K562 (cell line): ENCODE measurements around the gene NKAIN4. TPM values are rescaled to one million over a fixed set of nuclear protein-coding genes. Genes with fewer than 3 reads are reported as not detected.

ENCODE experiments used
- BDP1 ChIP-seq: IDR thresholded peaks from 3 replicates; pipeline ENCODE4 v1.6.1; 2011; ENCODE audit not compliant: insufficient read length, insufficient read depth
- CBFB ChIP-seq: sonication (generic); formaldehyde crosslinking; IDR thresholded peaks from 2 replicates; pipeline ENCODE4 v1.4.0; 2020; ENCODE audit warnings: mild to moderate bottlenecking, missing genetic modification reagents
- GABPA ChIP-seq: fragments of 200-800 bp; sonication (Bioruptor generic); conservative IDR thresholded peaks from 2 replicates; pipeline ENCODE4 v1.6.1; 2016; ENCODE audit warnings: low read depth, missing genetic modification characterization, missing compliant biosample characterization
- HDAC6 ChIP-seq: IDR thresholded peaks from 2 replicates; pipeline ENCODE4 v1.6.1; 2012; ENCODE audit warnings: low read depth, mild to moderate bottlenecking, control low read depth, inconsistent platforms, low read length, moderate library complexity
- MIER1 ChIP-seq: fragments of 450-650 bp; IDR thresholded peaks from 2 replicates; pipeline ENCODE4 v1.6.1; 2016; ENCODE audit warnings: antibody characterized with exemption, mild to moderate bottlenecking, low read depth
- PHF8 ChIP-seq: fragments of 200-600 bp; sonication (generic); IDR thresholded peaks from 2 replicates; pipeline ENCODE4 v1.6.1; 2012; ENCODE audit warnings: mixed run types, mild to moderate bottlenecking, inconsistent platforms, low read length, moderate library complexity, borderline replicate concordance
- PTRF ChIP-seq: fragments of 450-650 bp; IDR thresholded peaks from 2 replicates; pipeline ENCODE4 v1.6.1; 2016; ENCODE audit warnings: mild to moderate bottlenecking, missing genetic modification characterization, missing compliant biosample characterization
- RAD51 ChIP-seq: fragments of 450-650 bp; IDR thresholded peaks from 2 replicates; pipeline ENCODE4 v1.7.1; 2016; ENCODE audit warnings: low read depth, mild to moderate bottlenecking, borderline replicate concordance
- ZBTB17 ChIP-seq: fragments of 450-650 bp; formaldehyde crosslinking; IDR thresholded peaks from 2 replicates; pipeline ENCODE4 v1.4.0; 2020; ENCODE audit warnings: mild to moderate bottlenecking
- polyA plus RNA-seq, 8 experiments: library from polyadenylated mRNA; depleted of rRNA in 4 of 8; stranded (reverse) in 5 of 8; unstranded in 3 of 8; fragments of >200 nt; fragmentation: Nextera tagmentation in 2 of 8; fragmentation: Illumina TruSeq in 1 of 8; extraction: Ambion mirVana in 2 of 8; extraction: Trizol in 1 of 8; gene quantifications; 2 replicates each; pipeline versions ENCODE4 v1.2.1 to v1.2.3, GENCODE V29; 2011 to 2014; ENCODE audit warnings: inconsistent platforms in 1 of 8, missing spikeins in 1 of 8
- total RNA-seq, 7 experiments: library from RNA; depleted of rRNA in 6 of 7; stranded (reverse); fragments of >200 nt in 6 of 7; fragmentation: Illumina TruSeq in 2 of 7; extraction: Trizol in 2 of 7; gene quantifications; 2 replicates each; pipeline versions ENCODE4 v1.2.1 to v1.2.3, GENCODE V29; 2011 to 2021; ENCODE audit warnings: low replicate concordance in 1 of 7
- TF ChIP-seq, protein P1 (sequence below): fragments of 250-450 bp; sonication (Bioruptor Pico); IDR thresholded peaks from 2 replicates; pipeline ENCODE4 v1.4.0; 2020; ENCODE audit warnings: mild to moderate bottlenecking
- TF ChIP-seq, protein P2 (sequence below): sonication (generic); formaldehyde crosslinking; IDR thresholded peaks from 2 replicates; pipeline ENCODE4 v1.8.1; 2023; ENCODE audit warnings: mild to moderate bottlenecking, missing genetic modification reagents, moderate library complexity
- TF ChIP-seq, protein P3 (sequence below): IDR thresholded peaks from 2 replicates; pipeline ENCODE4 v1.6.1; 2012; ENCODE audit warnings: low read depth, low read length, improper control_type of control experiment, borderline replicate concordance
- TF ChIP-seq, protein P4 (sequence below): fragments of 250-450 bp; sonication (Bioruptor Pico); IDR thresholded peaks from 2 replicates; pipeline ENCODE4 v1.5.0; 2022; ENCODE audit warnings: mild to moderate bottlenecking

Gene NKAIN4
- total and polyA plus RNA-seq, 9 of the 15 experiments (the other 6 are each of a cell fraction or from before 2014, with no cell fraction given) = not detected

DNA sequence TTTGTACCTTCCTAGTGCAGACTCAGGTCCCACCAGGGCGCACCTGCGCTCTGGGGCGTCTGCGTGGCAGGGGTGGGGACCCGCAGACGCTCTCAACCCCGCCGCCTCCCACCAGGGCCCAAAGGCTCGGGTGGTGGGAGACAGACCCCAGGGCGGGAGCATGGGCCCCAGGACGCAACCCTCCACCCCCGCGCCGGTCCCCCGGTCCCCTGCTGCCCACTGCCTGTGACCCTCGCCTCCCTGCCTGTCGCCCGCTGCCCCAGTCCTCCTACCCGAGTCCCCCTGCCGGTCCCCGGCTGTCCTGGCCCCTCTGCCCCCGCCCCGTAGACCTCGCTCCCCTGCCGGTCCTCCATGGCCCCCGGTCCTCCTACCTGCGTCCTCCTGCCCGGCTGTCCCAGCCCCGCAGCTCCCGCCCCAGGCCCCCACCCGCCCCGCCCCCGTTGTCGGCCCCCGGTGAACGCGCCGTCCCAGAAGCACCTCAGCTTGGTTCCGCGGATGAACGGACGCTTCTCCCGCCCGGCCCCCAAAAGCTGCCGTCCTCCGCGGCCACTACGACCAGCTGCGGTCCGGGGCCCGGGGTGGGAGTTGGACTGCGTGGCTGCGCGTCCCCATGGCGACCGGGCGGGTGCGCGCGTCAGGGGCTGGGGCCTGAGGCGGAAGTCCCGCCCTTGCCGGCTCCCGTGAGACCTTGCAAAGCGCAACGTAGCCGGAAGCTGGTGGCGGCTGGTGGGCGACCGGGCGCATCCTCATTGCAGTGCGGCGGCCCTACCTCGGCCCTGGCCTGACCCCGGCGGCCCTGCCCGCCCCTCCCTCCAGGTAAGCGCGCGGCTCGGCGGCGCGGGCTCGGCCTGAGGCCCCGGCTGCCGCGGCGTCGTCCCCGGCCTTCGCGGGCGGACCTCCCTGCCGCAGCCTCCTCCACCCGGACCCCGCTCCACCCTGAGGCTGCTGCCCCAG is 18.1 kb upstream of the NKAIN4 start, which contains the start of gene ARFGAP1 (continued):
- TF ChIP-seq PHF8 (peak; percentile 85; the same call in 1 of the 2 replicates), ZBTB17 (CRISPR knock-in tag) (no peak), GABPA (tag) (peak; percentile 96), PTRF (tag) (no peak), CBFB (CRISPR knock-in tag) (no peak), BDP1 (no peak), HDAC6 (no peak), RAD51 (no peak), MIER1 (no peak)
- TF ChIP-seq, protein P1, sequence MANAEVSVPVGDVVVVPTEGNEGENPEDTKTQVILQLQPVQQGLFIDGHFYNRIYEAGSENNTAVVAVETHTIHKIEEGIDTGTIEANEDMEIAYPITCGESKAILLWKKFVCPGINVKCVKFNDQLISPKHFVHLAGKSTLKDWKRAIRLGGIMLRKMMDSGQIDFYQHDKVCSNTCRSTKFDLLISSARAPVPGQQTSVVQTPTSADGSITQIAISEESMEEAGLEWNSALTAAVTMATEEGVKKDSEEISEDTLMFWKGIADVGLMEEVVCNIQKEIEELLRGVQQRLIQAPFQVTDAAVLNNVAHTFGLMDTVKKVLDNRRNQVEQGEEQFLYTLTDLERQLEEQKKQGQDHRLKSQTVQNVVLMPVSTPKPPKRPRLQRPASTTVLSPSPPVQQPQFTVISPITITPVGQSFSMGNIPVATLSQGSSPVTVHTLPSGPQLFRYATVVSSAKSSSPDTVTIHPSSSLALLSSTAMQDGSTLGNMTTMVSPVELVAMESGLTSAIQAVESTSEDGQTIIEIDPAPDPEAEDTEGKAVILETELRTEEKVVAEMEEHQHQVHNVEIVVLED (CRISPR knock-in tag) = peak; percentile 62
- TF ChIP-seq, protein P2, sequence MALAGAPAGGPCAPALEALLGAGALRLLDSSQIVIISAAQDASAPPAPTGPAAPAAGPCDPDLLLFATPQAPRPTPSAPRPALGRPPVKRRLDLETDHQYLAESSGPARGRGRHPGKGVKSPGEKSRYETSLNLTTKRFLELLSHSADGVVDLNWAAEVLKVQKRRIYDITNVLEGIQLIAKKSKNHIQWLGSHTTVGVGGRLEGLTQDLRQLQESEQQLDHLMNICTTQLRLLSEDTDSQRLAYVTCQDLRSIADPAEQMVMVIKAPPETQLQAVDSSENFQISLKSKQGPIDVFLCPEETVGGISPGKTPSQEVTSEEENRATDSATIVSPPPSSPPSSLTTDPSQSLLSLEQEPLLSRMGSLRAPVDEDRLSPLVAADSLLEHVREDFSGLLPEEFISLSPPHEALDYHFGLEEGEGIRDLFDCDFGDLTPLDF (CRISPR knock-in tag) = no peak
- TF ChIP-seq, protein P3, sequence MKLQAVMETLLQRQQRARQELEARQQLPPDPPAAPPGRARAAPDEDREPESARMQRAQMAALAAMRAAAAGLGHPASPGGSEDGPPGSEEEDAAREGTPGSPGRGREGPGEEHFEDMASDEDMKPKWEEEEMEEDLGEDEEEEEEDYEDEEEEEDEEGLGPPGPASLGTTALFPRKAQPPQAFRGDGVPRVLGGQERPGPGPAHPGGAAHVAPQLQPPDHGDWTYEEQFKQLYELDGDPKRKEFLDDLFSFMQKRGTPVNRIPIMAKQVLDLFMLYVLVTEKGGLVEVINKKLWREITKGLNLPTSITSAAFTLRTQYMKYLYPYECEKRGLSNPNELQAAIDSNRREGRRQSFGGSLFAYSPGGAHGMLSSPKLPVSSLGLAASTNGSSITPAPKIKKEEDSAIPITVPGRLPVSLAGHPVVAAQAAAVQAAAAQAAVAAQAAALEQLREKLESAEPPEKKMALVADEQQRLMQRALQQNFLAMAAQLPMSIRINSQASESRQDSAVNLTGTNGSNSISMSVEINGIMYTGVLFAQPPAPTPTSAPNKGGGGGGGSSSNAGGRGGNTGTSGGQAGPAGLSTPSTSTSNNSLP = no peak
- TF ChIP-seq, protein P4, sequence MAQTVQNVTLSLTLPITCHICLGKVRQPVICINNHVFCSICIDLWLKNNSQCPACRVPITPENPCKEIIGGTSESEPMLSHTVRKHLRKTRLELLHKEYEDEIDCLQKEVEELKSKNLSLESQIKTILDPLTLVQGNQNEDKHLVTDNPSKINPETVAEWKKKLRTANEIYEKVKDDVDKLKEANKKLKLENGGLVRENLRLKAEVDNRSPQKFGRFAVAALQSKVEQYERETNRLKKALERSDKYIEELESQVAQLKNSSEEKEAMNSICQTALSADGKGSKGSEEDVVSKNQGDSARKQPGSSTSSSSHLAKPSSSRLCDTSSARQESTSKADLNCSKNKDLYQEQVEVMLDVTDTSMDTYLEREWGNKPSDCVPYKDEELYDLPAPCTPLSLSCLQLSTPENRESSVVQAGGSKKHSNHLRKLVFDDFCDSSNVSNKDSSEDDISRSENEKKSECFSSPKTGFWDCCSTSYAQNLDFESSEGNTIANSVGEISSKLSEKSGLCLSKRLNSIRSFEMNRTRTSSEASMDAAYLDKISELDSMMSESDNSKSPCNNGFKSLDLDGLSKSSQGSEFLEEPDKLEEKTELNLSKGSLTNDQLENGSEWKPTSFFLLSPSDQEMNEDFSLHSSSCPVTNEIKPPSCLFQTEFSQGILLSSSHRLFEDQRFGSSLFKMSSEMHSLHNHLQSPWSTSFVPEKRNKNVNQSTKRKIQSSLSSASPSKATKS = no peak
